Large intestine (tissue), 3 donors: ENCODE measurements around the gene PMVK. TPM values are rescaled to one million over a fixed set of nuclear protein-coding genes. Genes with fewer than 3 reads are reported as not detected.
A peak's percentile ranks its signal among the peaks of the same experiment; 100 is the strongest.

Experiments
- DNase-seq, 2 donors: peaks; one replicate each; pipeline versions ENCODE4 v3.0.0 to v3.0.0-alpha.2; 2013
- H3K27ac ChIP-seq: one replicate; pipeline ENCODE4 v1.5.1; 2013; ENCODE audit warnings: low read length
- H3K27me3 ChIP-seq: 2 replicates; pipeline ENCODE4 v1.6.1; 2013; ENCODE audit warnings: low read length; ENCODE audit not compliant: control insufficient read depth, insufficient read depth
- H3K36me3 ChIP-seq: 2 replicates; pipeline ENCODE4 v1.6.1; 2013; ENCODE audit warnings: low read length; ENCODE audit not compliant: control insufficient read depth, insufficient read depth
- H3K4me1 ChIP-seq: one replicate; pipeline ENCODE4 v1.6.1; 2013; ENCODE audit warnings: low read length; ENCODE audit not compliant: control insufficient read depth, insufficient read depth
- H3K4me3 ChIP-seq: one replicate; pipeline ENCODE4 v1.5.1; 2013; ENCODE audit warnings: low read length
- H3K9me3 ChIP-seq: one replicate; pipeline ENCODE4 v1.6.1; 2013; ENCODE audit warnings: mild to moderate bottlenecking, low read depth, low read length, moderate library complexity; ENCODE audit not compliant: control insufficient read depth
- WGBS: methylation state at CpG from one replicate; pipeline ENCODE4 v1.1.5; 2013; ENCODE audit warnings: low lambda C conversion rate; ENCODE audit not compliant: insufficient coverage; 5-methylcytosine and 5-hydroxymethylcytosine counted together
- polyA plus RNA-seq: library from polyadenylated mRNA; unstranded; fragments of 120-200 nt; gene quantifications from one replicate; pipeline ENCODE4 v1.2.1, GENCODE V29; 2013

Gene PMVK
- polyA plus RNA-seq, 1 donor: 40.4 TPM

DNA sequence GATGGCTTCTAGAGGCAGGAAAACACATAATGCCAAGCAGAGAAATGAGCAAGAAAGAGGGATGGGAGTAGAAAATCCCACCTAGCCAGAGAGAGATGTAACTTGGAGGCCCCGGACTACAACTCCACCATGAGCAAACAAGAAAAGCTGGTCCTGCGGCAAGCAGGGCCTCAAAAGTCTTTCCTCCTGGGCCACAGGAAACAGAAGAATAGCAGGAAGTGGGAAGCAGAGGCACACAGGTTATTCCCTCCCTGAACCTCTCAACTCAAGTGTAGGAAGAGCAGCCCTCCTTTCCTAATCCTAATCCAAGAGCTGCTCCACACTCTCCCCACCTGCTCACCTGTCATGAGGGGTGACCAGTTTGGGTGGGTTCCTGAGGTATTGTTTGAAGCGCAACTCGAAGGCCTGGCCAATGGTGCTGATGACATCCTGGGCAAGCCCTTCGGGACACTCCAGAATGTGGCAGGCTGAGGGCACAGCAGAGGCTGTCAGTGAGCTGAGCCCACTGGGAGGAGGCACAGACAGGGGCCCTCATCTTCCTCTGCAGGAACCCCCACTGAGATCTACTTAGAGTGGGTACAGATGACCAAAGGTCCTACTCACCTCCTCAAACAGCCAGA is 30.9 kb upstream of the PMVK start:
- Histone ChIP-seq H3K9me3 (no peaks in the 10 kb centered on the region), H3K4me3 (no peak overlapping the region), H3K27ac (no peak overlapping the region), H3K4me1 (peaks cover 30% of the 10 kb centered on the region), H3K36me3 (peaks cover 69% of the 10 kb centered on the region), H3K27me3 (no peaks in the 10 kb centered on the region)
- no CpG with 5 or more reads among the region's 5 CpGs for WGBS
- no peak for DNase-seq

DNA sequence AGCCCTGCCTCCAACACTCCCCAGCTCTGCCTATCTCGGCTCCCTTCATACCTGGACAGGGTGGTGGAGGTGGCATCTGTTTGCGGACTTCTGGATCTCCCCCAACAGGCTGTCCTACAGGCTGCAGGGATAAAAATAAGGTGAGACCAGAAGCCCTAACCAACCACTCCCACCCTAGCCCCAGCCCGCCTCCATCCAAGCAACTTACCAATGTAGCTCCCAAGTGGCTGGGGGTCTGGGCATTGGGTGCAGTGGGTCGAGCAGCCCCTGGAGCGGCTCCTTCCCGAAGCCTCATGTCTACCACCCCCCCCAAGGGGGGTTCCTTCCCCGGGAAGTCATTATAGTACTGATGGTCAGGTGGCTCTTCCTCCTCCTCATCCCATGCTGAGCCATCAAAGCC is 29.6 kb upstream of the PMVK start:
- Histone ChIP-seq H3K36me3 (peaks cover 69% of the 10 kb centered on the region), H3K9me3 (peaks cover 2% of the 10 kb centered on the region), H3K4me3 (no peak overlapping the region), H3K27ac (no peak overlapping the region), H3K4me1 (peaks cover 23% of the 10 kb centered on the region), H3K27me3 (no peaks in the 10 kb centered on the region)
- no peak for DNase-seq
- no CpG with 5 or more reads among the region's 7 CpGs for WGBS

DNA sequence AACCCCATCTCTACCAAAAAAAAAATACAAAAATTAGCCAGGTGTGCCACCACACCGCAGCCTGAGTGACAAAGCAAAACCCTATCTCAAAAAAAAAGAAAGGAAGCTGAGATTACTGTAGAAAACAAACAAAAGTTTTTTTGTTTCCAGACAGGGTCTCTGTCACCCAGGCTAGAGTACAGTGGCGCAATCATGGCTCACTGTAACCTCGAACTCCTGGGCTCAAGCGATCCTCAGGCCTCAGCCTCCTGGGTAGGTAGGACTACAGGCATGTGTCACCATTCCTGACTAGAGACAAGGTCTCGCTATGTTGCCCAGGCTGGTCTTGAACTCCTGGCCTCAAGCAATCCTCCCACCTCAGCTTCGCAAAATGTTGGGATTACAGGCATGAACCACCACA is 27.8 kb upstream of the PMVK start:
- peaks cover 68% of the 10 kb centered on the region for H3K36me3 ChIP-seq
- WGBS: 100% methylated on average over 1 of the region's 6 CpGs

DNA sequence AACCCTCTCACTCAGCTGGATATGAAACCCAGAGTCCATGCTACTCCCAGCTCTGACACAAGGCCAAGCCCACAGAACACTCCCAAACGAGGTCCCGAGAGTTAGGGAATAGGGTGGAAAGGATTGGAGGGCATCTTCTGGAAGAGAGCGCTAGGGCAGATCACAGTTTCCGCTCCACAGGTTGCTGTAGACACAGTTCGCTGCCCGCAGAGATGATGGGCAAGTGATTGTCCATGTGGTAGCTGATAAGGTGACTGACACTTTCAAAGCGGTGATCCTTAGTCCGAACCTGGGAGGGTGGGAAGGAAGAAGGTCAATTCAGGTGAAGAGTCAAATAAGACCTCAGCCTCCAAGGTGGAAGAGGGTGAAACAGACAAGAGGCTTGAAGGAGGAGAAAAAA is 27.1 kb upstream of the PMVK start:
- H3K27me3 ChIP-seq: no peaks in the 10 kb centered on the region
- no peak overlapping the region for H3K4me3 ChIP-seq
- 20% methylated on average over 1 of the region's 8 CpGs for WGBS
- peaks cover 16% of the 10 kb centered on the region for H3K4me1 ChIP-seq
- peaks cover 2% of the 10 kb centered on the region for H3K9me3 ChIP-seq
- H3K36me3 ChIP-seq: peaks cover 68% of the 10 kb centered on the region
- H3K27ac ChIP-seq: no peak overlapping the region
- DNase-seq: no peak

More for the DNA sequence above, 27.8 kb upstream of the PMVK start:
- H3K27ac ChIP-seq: no peak overlapping the region
- no peak for DNase-seq
- no peak overlapping the region for H3K4me3 ChIP-seq
- no peaks in the 10 kb centered on the region for H3K27me3 ChIP-seq
- peaks cover 2% of the 10 kb centered on the region for H3K9me3 ChIP-seq
- peaks cover 16% of the 10 kb centered on the region for H3K4me1 ChIP-seq

DNA sequence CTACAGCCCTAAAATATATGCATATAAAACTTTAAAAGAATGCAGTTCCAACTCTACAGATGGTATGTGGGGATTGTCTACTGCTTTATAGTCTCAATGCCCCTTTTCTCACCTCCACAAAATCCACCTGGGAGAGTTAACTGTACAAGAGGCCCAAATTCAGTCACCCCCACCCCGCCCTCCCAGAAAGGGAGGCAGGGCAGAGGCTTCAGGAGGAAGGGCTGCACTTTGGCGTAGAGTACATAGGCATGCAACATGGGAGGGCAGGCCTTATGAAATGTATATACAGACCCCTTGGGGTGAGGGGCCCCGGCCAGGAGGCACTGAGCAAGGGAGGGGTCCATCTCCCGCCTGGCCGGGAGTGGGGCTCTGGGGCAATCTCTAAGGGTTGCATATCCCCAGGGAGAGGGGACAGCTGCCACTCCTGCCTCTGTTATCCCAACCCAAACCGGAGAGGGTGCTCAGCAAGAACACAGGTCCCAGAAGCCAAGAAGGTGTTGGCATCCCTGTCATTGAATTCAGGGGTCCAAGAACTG is 26.3 kb upstream of the PMVK start:
- H3K4me1 ChIP-seq: peaks cover 16% of the 10 kb centered on the region

DNA sequence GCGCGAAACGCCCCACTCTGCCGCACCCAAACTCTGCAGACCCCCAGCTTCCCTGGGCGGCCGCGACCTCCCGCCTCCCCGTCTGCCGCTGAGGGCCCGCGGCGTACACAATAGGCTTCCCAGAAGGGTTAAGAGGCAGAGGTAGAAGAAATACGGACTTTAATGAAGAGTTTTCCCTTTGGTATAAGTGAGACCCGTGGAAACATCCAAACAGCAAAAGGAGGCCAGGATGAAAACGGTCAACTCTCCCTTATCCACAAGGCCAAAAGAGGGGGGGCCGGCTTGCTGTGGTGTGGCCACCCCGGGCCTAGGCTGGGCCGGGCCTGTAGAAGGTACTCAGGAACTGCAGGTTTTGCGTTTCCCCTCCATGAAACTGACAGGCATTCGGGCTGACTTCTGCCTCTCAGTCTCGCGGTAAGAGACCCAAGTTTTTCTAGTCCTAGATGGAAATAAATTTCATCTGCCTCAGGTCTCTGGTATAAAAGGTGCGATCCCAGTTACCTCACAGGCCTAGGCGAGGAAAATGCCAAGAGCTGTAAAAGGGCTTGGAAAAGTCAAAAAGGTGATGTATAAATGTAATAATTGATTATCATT is 25.7 kb upstream of the PMVK start:
- Histone ChIP-seq H3K27ac (peak overlapping the region; percentile 96), H3K36me3 (peaks cover 61% of the 10 kb centered on the region), H3K4me3 (peak overlapping the region; percentile 77), H3K27me3 (no peaks in the 10 kb centered on the region), H3K9me3 (peaks cover 2% of the 10 kb centered on the region), H3K4me1 (peaks cover 18% of the 10 kb centered on the region)
- 7% methylated on average over 3 of the region's 25 CpGs for WGBS
- DNase-seq: no peak

More for the DNA sequence above, 26.3 kb upstream of the PMVK start:
- Histone ChIP-seq H3K27ac (peak overlapping the region; percentile 96), H3K9me3 (peaks cover 2% of the 10 kb centered on the region), H3K27me3 (no peaks in the 10 kb centered on the region), H3K4me3 (peak overlapping the region; percentile 77), H3K36me3 (peaks cover 67% of the 10 kb centered on the region)
- no CpG with 5 or more reads among the region's 6 CpGs for WGBS
- DNase-seq: no peak

DNA sequence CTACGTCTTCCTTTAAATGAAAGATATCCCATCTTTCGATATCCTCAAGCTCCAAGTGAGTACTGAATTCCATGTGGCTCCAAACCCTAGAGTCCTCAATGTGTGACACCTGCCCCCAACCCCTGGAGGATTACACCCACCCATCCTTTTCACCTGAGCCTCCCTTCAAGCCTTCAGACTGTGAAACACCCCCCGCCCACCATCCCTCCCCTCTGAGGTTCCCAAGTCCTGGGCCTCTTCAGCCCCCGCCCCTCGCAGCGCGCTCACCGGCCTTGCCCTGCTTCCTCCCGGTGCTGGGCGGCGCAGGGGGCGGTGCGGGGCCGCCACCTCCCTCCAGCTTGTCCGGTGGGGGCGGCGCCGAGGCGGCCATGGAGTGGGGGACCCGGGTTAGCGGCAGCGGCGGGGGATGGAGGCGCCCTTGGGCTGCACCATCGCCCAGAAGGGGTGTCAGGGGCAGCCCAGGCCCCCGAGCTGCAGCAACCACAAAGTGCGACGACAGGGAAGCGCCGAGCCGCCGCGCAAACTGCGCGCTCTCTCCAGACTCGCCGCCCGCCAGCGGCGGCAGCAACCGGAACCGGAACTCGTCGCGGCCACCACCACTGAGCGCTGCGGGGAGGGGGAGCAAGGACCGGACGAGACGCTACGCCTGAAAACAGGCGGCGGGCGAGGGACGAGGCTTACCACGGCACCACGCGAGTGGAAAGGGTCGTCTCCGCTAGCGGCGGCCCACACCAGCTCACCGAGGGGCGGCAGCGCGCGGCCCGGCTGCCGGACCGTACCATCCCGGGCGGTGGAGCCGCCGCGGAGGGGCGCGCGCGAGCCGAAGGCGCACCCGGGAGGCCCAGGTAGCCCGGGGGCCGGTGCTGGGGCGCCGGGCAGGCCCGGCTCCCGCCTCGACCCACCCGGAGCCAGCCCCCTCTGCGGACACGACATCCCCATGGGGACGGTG is 25.0 kb upstream of the PMVK start, which contains the start of gene PYGO2:
TSS of gene PYGO2 (minus strand) at position 576 of the 949 bp plus-strand sequence. CDS start at position 370, 206 bp downstream.
- H3K27me3 ChIP-seq: no peaks in the 10 kb centered on the region
- no CpG with 5 or more reads among the region's 93 CpGs for WGBS
- H3K9me3 ChIP-seq: peaks cover 2% of the 10 kb centered on the region
- peak within 1 kb of the TSS; percentile 96 for H3K27ac ChIP-seq
- H3K4me1 ChIP-seq: peaks cover 25% of the 10 kb centered on the region
- H3K36me3 ChIP-seq: peaks cover 54% of the 10 kb centered on the region
- DNase-seq: peak; percentile 74 to 94
- peak within 1 kb of the TSS; percentile 77 for H3K4me3 ChIP-seq

DNA sequence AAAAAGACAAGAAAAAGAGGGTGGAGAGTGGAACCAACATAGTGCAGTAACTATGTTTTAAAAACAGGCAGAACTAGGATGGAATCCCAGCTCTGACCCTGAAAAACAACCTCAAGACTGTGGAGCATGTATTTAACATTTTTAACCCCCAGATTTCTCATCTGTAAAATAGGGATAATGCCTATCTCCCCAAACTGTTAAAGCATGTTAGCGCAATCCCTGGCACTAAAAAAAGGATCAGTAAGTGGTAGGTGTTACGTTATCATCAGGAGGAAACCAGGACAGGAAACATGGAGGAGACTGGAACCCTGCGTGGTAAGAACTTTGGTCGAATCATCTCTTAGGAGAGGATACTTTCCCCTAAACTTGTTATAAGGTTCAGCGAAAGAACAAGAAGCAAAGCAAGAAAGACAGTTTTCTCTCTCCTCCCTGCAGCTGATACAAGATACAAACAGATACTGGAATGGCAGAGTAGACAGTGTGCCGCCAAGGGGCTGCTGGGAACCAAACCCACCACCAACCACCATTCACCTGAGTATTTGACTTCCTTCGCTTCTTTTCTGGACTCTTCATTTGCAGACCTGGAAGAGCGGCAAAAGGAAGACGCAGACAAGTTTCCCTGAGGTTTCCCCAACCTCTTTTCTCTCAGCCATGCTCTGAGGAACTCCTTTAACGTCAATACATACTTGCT is 24.1 kb upstream of the PMVK start:
- H3K9me3 ChIP-seq: peaks cover 2% of the 10 kb centered on the region

DNA sequence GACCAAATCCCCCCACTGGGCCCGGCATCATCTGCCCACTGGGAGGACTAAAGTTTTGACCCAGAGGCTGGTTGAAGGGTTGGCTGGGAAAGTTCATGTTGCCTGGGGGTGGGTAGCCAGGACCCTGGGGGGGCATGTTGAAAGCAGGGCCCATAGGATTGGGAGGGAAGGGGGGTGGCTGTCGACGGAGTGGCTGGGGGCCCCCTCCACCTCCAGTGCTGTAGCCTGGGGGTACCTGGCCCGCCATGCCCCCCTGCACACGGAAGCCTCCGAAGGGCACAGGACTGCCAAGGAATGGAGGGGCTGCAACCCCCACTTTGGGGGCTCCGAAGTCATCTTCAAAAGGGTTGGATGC is 22.9 kb upstream of the PMVK start:
- Histone ChIP-seq H3K27ac (no peak overlapping the region), H3K36me3 (peaks cover 34% of the 10 kb centered on the region), H3K27me3 (no peaks in the 10 kb centered on the region), H3K4me3 (no peak overlapping the region), H3K9me3 (peaks cover 2% of the 10 kb centered on the region), H3K4me1 (peaks cover 40% of the 10 kb centered on the region)
- DNase-seq: no peak
- WGBS: no CpG with 5 or more reads among the region's 7 CpGs

More for the DNA sequence above, 24.1 kb upstream of the PMVK start:
- Histone ChIP-seq H3K36me3 (peaks cover 45% of the 10 kb centered on the region), H3K4me1 (peaks cover 29% of the 10 kb centered on the region), H3K27me3 (no peaks in the 10 kb centered on the region), H3K4me3 (peak overlapping the region; percentile 77), H3K27ac (peak overlapping the region; percentile 96)
- WGBS: 20% methylated on average over 3 of the region's 10 CpGs
- DNase-seq: no peak
